Left kidney (tissue), 2 donors: ENCODE measurements around the gene WNK2. TPM values are rescaled to one million over a fixed set of nuclear protein-coding genes. Genes with fewer than 3 reads are reported as not detected.

Experiments
- DNase-seq: peaks from one replicate; pipeline ENCODE4 v3.0.0-alpha.2; 2013
- polyA plus RNA-seq: library from polyadenylated mRNA; unstranded; fragments of 120-200 nt; gene quantifications from one replicate; pipeline ENCODE4 v1.2.1, GENCODE V29; 2013; ENCODE audit not compliant: insufficient read length

Gene WNK2
- polyA plus RNA-seq, 1 donor: 28.5 TPM

- peak; percentile 17 for DNase-seq
These were observed 111.1 kb downstream of the WNK2 start for GRCh38 chr9:93295031-93295430.

GRCh38 chr9:93295456-93296076 is 111.6 kb downstream of the WNK2 start:
- no peak for DNase-seq

GRCh38 chr9:93296889-93297480 is 113.0 kb downstream of the WNK2 start:
- DNase-seq: no peak

GRCh38 chr9:93297659-93298497 is 113.9 kb downstream of the WNK2 start:
- DNase-seq: no peak

- no peak for DNase-seq
These were observed 114.8 kb downstream of the WNK2 start for GRCh38 chr9:93298498-93299417.

GRCh38 chr9:93299418-93300174 is 115.7 kb downstream of the WNK2 start:
- DNase-seq: no peak

- DNase-seq: no peak
These were observed 116.2 kb downstream of the WNK2 start for GRCh38 chr9:93300175-93300572.

- DNase-seq: no peak
These were observed 116.7 kb downstream of the WNK2 start for GRCh38 chr9:93300585-93301081.

GRCh38 chr9:93301291-93301811 is 117.4 kb downstream of the WNK2 start:
- DNase-seq: no peak

GRCh38 chr9:93301911-93302541 is 118.1 kb downstream of the WNK2 start:
- DNase-seq: no peak

GRCh38 chr9:93302586-93303257 is 118.8 kb downstream of the WNK2 start:
- no peak for DNase-seq

- DNase-seq: no peak
These were observed 119.4 kb downstream of the WNK2 start for GRCh38 chr9:93303258-93303771.

GRCh38 chr9:93303806-93304573 is 120.1 kb downstream of the WNK2 start:
- DNase-seq: no peak

- DNase-seq: peak; percentile 61
These were observed 120.9 kb downstream of the WNK2 start for GRCh38 chr9:93304574-93305496.

GRCh38 chr9:93305497-93306020 is 121.6 kb downstream of the WNK2 start:
- DNase-seq: no peak

GRCh38 chr9:93306081-93306480 is 122.1 kb downstream of the WNK2 start:
- DNase-seq: no peak

GRCh38 chr9:93306579-93307091 is 122.7 kb downstream of the WNK2 start:
- DNase-seq: no peak
